Aorta (tissue), 5 donors: Measurements from ENCODE around the gene CELF5. TPM values are rescaled to one million over a fixed set of nuclear protein-coding genes. Genes with fewer than 3 reads are reported as not detected.

Experiments used
- ATAC-seq: fragments of 200-7000 bp; cut with Tn5 transposase; one replicate; pipeline ENCODE4 v1.9.1; 2022; ENCODE audit warnings: moderate library complexity; ENCODE audit not compliant: low FRiP score
- DNase-seq, 2 donors: peaks; one replicate each; pipeline ENCODE4 v3.0.0-alpha.2; 2020
- H3K27ac ChIP-seq, 2 donors: one replicate each; pipeline ENCODE4 v1.5.1; 2013; ENCODE audit warnings: low read length in 2 of 2, mild to moderate bottlenecking in 2 of 2, moderate library complexity in 2 of 2, control low read depth in 1 of 2, inconsistent platforms in 1 of 2, low read depth in 1 of 2
- H3K27me3 ChIP-seq, 2 donors: one replicate each; pipeline ENCODE4 v1.6.1; 2013; ENCODE audit warnings: control low read depth in 1 of 2, low read length in 1 of 2, mild to moderate bottlenecking in 1 of 2, moderate library complexity in 1 of 2; ENCODE audit not compliant: insufficient read depth in 2 of 2, control insufficient read depth in 1 of 2
- H3K36me3 ChIP-seq, 2 donors: one replicate each; pipeline ENCODE4 v1.6.1; 2013; ENCODE audit warnings: control low read depth in 1 of 2, low read length in 1 of 2, mild to moderate bottlenecking in 1 of 2; ENCODE audit not compliant: insufficient read depth in 2 of 2, control insufficient read depth in 1 of 2
- H3K4me1 ChIP-seq, 2 donors: one replicate each; pipeline ENCODE4 v1.6.1; 2013; ENCODE audit warnings: low read length in 2 of 2, control low read depth in 1 of 2, mild to moderate bottlenecking in 1 of 2, moderate library complexity in 1 of 2; ENCODE audit not compliant: insufficient read depth in 2 of 2, control insufficient read depth in 1 of 2
- H3K4me3 ChIP-seq, 2 donors: one replicate each; pipeline ENCODE4 v1.5.1; 2013; ENCODE audit warnings: low read length in 2 of 2, control low read depth in 1 of 2, mild to moderate bottlenecking in 1 of 2
- H3K9me3 ChIP-seq: one replicate; pipeline ENCODE4 v1.6.1; 2013; ENCODE audit warnings: mild to moderate bottlenecking, low read length; ENCODE audit not compliant: control insufficient read depth
- WGBS, 2 donors: extraction: QIAGEN DNeasy Blood & Tissue Kit; methylation state at CpG; one replicate each; pipeline ENCODE4 v1.1.7; 2013; 5-methylcytosine and 5-hydroxymethylcytosine counted together
- intact Hi-C, 2 donors: fragments of 100-400 bp; cut with DNase I; formaldehyde crosslinking; loops; one replicate each; pipeline versions ENCODE4 v1.14.2 to v1.15.0; 2022
- polyA plus RNA-seq, 2 donors: library from polyadenylated mRNA; stranded (reverse); fragments of 200-250 nt; gene quantifications; one replicate each; pipeline ENCODE4 v1.2.3, GENCODE V29; 2013
- total RNA-seq, 2 donors: library from RNA; stranded (reverse); fragmentation: NEBNext Ultra II Directional; extraction: Animal tissue kit (Norgen Biotek cat#: 25700); gene quantifications; one replicate each; pipeline ENCODE4 v1.2.1, GENCODE V29; 2021
- donor health status: healthy with polysubstance abuse.
- donor health status: Bipolar disorder and iron deficiency.
- donor health status: DM: no; HTN: no; CAD: no.
- donor health status: DM: no; HTN: no; CAD: no.
- donor health status: DM: yes; HTN: yes; CAD: no.

The CELF5 gene
- total and polyA plus RNA-seq, 4 donors, result 0.08 TPM; not detected in 3

- WGBS, 2 donors, result 56 to 58% methylated on average over 27 to 29 of the region's 29 CpGs
- no peak for ATAC-seq
- H3K4me3 ChIP-seq, result no peak overlapping the region
- H3K9me3 ChIP-seq, result no peaks in the 10 kb centered on the region
- H3K27me3 ChIP-seq, result no peaks in the 10 kb centered on the region
- intact Hi-C loops, result no loop called here
- no peak overlapping the region for H3K27ac ChIP-seq
- no peaks in the 10 kb centered on the region for H3K36me3 ChIP-seq
- H3K4me1 ChIP-seq, result no peaks in the 10 kb centered on the region
- peak in 1 of 2 donors; percentile 33 for DNase-seq
These were observed 95.9 kb downstream of the CELF5 start for GRCh38 chr19:3320354-3320670.

GRCh38 chr19:3320853-3321252, 96.4 kb downstream of the CELF5 start:
- intact Hi-C loops, result no loop called here
- DNase-seq (peak in 1 of 2 donors; percentile 15), ATAC-seq (no peak)
- no peaks in the 10 kb centered on the region for H3K9me3 ChIP-seq
- H3K27me3 ChIP-seq, result no peaks in the 10 kb centered on the region
- H3K36me3 ChIP-seq, result no peaks in the 10 kb centered on the region
- H3K4me1 ChIP-seq, result no peaks in the 10 kb centered on the region
- no peak overlapping the region for H3K4me3 ChIP-seq
- no peak overlapping the region for H3K27ac ChIP-seq
- 55 to 61% methylated on average over 8 of the region's 8 CpGs for WGBS, 2 donors

GRCh38 chr19:3321696-3322095, 97.2 kb downstream of the CELF5 start:
- Histone ChIP-seq H3K27ac (no peak overlapping the region), H3K4me3 (no peak overlapping the region), H3K27me3 (no peaks in the 10 kb centered on the region), H3K9me3 (no peaks in the 10 kb centered on the region), H3K36me3 (no peaks in the 10 kb centered on the region), H3K4me1 (no peaks in the 10 kb centered on the region)
- intact Hi-C loops, result no loop called here
- DNase-seq (peak in 1 of 2 donors; percentile 12), ATAC-seq (no peak)
- 62 to 65% methylated on average over 6 of the region's 6 CpGs for WGBS, 2 donors

- Histone ChIP-seq H3K4me3 (no peak overlapping the region), H3K9me3 (no peaks in the 10 kb centered on the region), H3K36me3 (no peaks in the 10 kb centered on the region), H3K27ac (no peak overlapping the region), H3K27me3 (no peaks in the 10 kb centered on the region), H3K4me1 (no peaks in the 10 kb centered on the region)
- WGBS, 2 donors, result 77 to 86% methylated on average over 6 of the region's 6 CpGs
- DNase-seq (peak in 1 of 2 donors; percentile 14), ATAC-seq (no peak)
- intact Hi-C loops, result no loop called here
These were observed 97.9 kb downstream of the CELF5 start for GRCh38 chr19:3322199-3322978.

GRCh38 chr19:3323026-3323425, 98.6 kb downstream of the CELF5 start:
- intact Hi-C loops, result no loop called here
- no peak overlapping the region for H3K27ac ChIP-seq
- H3K4me1 ChIP-seq, result no peaks in the 10 kb centered on the region
- no peaks in the 10 kb centered on the region for H3K9me3 ChIP-seq
- DNase-seq (peak in 1 of 2 donors; percentile 9), ATAC-seq (no peak)
- no peaks in the 10 kb centered on the region for H3K36me3 ChIP-seq
- no peaks in the 10 kb centered on the region for H3K27me3 ChIP-seq
- 37 to 80% methylated on average over 1 to 2 of the region's 2 CpGs for WGBS, 2 donors
- H3K4me3 ChIP-seq, result no peak overlapping the region

GRCh38 chr19:3323658-3324057, 99.2 kb downstream of the CELF5 start:
- no peak for ATAC-seq
- H3K4me1 ChIP-seq, result no peaks in the 10 kb centered on the region
- intact Hi-C loops, result no loop called here
- no peak overlapping the region for H3K27ac ChIP-seq
- no peaks in the 10 kb centered on the region for H3K9me3 ChIP-seq
- no peak for DNase-seq
- H3K36me3 ChIP-seq, result no peaks in the 10 kb centered on the region
- H3K27me3 ChIP-seq, result no peaks in the 10 kb centered on the region
- no peak overlapping the region for H3K4me3 ChIP-seq
- 49 to 55% methylated on average over 2 of the region's 2 CpGs for WGBS, 2 donors

- intact Hi-C loops, result no loop called here
- DNase-seq (peak; percentile 61 to 91), ATAC-seq (peak; percentile 62)
- Histone ChIP-seq H3K27me3 (no peaks in the 10 kb centered on the region), H3K36me3 (no peaks in the 10 kb centered on the region), H3K27ac (no peak overlapping the region), H3K9me3 (no peaks in the 10 kb centered on the region), H3K4me3 (no peak overlapping the region), H3K4me1 (no peaks in the 10 kb centered on the region)
- WGBS, 2 donors, result 45 to 50% methylated on average over 5 of the region's 5 CpGs
These were observed 100.0 kb downstream of the CELF5 start for GRCh38 chr19:3324405-3324856.

- intact Hi-C loops, result loop anchor here in 1 of 2 donors (5.0 kb wide), 1 partner anchor 147 kb away; no protein-coding TSS in a partner anchor
- Histone ChIP-seq H3K9me3 (no peaks in the 10 kb centered on the region), H3K4me1 (no peaks in the 10 kb centered on the region), H3K27me3 (no peaks in the 10 kb centered on the region), H3K27ac (no peak overlapping the region), H3K4me3 (no peak overlapping the region), H3K36me3 (no peaks in the 10 kb centered on the region)
- ATAC-seq, result no peak
- DNase-seq, result no peak
- 92 to 96% methylated on average over 1 of the region's 1 CpG for WGBS, 2 donors
These were observed 101.0 kb downstream of the CELF5 start for GRCh38 chr19:3325451-3325850.

GRCh38 chr19:3328743-3329142, 104.3 kb downstream of the CELF5 start:
- ATAC-seq, result no peak
- Histone ChIP-seq H3K4me1 (no peaks in the 10 kb centered on the region), H3K9me3 (no peaks in the 10 kb centered on the region), H3K27ac (no peak overlapping the region), H3K36me3 (no peaks in the 10 kb centered on the region), H3K27me3 (no peaks in the 10 kb centered on the region), H3K4me3 (no peak overlapping the region)
- 92 to 93% methylated on average over 3 of the region's 3 CpGs for WGBS, 2 donors
- DNase-seq, result no peak
- intact Hi-C loops, result loop anchor here in 1 of 2 donors (5.0 kb wide), 1 partner anchor 144 kb away; no protein-coding TSS in a partner anchor
